ENCODE data around the gene COL18A1.

Gene COL18A1

GRCh38 chr21:45539046-45539795 is 134.3 kb downstream of the COL18A1 start:
- no peak for TF ChIP-seq GATA1 (IDR thresholded peaks at IDR 0.05; ENCODE audit: low read depth, low read length)
- no peak for TF ChIP-seq POLR2A (IDR thresholded peaks at IDR 0.05; ENCODE audit: low read length)
- no peak for DNase-seq

GRCh38 chr21:45539796-45540600 is 135.0 kb downstream of the COL18A1 start:
- no peak for DNase-seq
- no peak for TF ChIP-seq POLR2A (IDR thresholded peaks at IDR 0.05; ENCODE audit: low read length)
- TF ChIP-seq GATA1 (IDR thresholded peaks at IDR 0.05; ENCODE audit: low read depth, low read length), result no peak

DNA sequence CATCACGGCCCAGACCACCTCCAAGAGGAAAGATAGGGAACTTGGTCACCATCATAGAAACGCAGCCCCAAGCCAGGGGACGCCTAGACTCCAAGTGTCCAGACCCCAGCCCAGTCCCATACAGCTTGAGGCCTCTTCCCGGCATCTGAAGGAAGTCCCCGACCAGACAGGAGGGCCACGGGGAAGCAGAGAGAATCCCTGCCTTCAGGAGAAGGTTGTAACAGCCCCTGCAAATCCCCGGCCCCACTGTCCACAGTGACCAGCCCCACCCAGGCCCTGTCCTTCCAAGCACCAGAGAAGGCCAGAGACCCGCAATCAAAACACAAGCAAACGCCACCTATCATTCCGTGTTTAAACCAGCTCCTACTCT is 135.6 kb downstream of the COL18A1 start:
- no peak for TF ChIP-seq GATA1 (IDR thresholded peaks at IDR 0.05; ENCODE audit: low read depth, low read length)
- no peak for TF ChIP-seq POLR2A (IDR thresholded peaks at IDR 0.05; ENCODE audit: low read length)
- DNase-seq, result no peak

DNA sequence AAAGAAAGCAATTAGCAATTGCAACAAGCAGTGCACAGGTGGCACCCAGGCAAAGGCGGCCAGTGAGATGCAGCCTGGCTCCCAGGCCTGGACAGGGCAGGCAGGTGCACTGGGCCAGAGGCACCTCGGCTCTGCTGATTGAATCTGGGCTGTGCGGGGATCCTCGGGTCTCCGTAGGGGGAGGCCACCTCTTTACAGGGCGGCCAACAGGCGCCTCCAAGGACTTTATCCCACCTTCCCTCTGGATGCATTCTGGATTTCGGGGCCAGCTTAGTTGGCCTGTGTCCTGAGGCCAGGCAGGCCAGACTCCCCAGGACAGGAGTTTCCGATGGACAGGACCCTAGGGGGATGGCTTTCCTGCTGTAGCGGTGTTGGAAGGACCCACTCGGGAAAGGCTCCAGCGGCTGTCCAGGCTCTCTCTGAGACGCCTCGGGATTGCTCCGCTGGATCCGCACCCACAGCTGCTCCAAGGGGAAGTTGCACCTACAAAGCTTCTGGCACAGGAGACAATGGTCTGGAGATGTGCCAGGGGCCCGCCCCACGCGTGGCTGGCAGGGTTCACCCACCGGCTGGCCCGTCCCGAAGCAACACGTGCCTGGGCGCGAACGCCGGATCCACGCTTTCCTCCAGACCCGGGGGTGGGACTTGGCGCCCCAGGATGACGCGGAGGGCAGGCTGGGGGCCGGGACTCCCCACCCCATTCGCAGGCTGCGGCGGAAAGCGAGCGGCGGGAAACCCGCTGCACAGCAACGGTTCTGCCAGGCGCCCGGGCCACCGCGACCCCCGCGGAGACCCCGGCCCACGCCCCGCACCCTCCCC is 136.5 kb downstream of the COL18A1 start:
- TF ChIP-seq GATA1 (IDR thresholded peaks at IDR 0.05; ENCODE audit: low read depth, low read length) (no peak), POLR2A (IDR thresholded peaks at IDR 0.05; ENCODE audit: low read length) (no peak)
- DNase-seq, result peak; percentile 65 to 79

- TF ChIP-seq POLR2A (IDR thresholded peaks at IDR 0.05; ENCODE audit: low read length), result no peak
- TF ChIP-seq GATA1 (IDR thresholded peaks at IDR 0.05; ENCODE audit: low read depth, low read length), result no peak
- peak; percentile 75 to 80 for DNase-seq
These were observed 137.3 kb downstream of the COL18A1 start, which contains the start of gene SLC19A1 for GRCh38 chr21:45542242-45542666. Gene SLC19A1 (minus strand): TSS chr21:45542440. CDS start chr21:45537959, 4,481 bp downstream.

GRCh38 chr21:45542667-45543370 is 137.9 kb downstream of the COL18A1 start:
- DNase-seq, result no peak
- no peak for TF ChIP-seq GATA1 (IDR thresholded peaks at IDR 0.05; ENCODE audit: low read depth, low read length)
- TF ChIP-seq POLR2A (IDR thresholded peaks at IDR 0.05; ENCODE audit: low read length), result no peak

DNA sequence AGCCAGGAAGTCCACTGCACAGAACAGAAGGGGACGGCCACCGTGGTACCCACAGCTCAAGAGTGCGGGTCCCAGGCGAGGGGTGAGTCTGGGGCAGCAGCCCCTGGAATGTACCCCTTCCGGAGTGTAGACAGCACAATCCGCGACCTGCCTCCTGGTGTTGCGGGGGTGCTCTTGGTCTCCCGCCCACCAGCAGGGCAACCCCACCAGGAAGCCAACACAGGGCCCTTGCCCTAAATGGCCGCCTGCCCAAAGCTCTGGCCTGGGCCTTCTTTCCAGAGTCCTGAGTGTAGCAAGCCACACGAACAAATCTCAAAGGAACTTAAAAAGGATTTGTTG is 138.4 kb downstream of the COL18A1 start:
- no peak for TF ChIP-seq GATA1 (IDR thresholded peaks at IDR 0.05; ENCODE audit: low read depth, low read length)
- TF ChIP-seq POLR2A (IDR thresholded peaks at IDR 0.05; ENCODE audit: low read length), result no peak
- no peak for DNase-seq

DNA sequence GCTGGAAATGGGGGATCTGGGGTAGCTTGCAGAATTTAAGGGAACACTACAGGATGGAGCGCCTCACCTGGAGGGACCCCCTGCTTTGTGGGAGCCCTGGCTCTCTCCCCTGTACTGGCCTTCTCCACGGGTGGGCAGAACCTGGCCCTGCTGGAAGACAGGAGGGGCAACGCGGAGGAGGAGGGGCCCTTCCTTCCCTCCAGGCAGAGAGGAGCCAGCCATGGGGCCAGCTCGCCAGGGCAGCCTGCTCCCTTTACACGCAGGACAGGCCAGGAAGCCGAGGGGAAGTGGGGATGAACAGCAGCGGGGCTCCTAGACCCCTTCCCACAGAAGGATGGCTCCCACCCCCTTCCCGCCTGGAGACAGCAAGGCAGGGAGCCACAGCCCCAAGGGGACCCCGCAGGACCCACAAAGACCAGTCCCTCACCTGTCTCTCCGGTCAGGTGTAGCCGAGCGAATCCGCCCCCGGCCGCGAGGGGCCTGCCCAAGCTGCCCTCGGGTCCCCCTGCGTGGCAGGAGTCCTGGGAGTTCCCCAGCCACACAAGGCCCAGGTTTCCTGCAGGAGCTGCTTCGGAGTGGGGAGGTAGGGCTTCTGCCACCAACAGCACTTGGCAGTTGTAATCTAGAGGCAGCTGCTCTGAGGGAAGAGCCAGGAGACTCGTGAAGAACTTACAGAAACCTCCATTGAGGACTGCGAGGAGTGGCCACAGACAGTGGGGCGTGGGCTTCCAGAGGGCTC is 138.9 kb downstream of the COL18A1 start:
- TF ChIP-seq POLR2A (IDR thresholded peaks at IDR 0.05; ENCODE audit: low read length), result no peak
- TF ChIP-seq GATA1 (IDR thresholded peaks at IDR 0.05; ENCODE audit: low read depth, low read length), result no peak
- DNase-seq, result no peak

GRCh38 chr21:45544449-45545235 is 139.7 kb downstream of the COL18A1 start:
- DNase-seq, result no peak
- TF ChIP-seq GATA1 (IDR thresholded peaks at IDR 0.05; ENCODE audit: low read depth, low read length), result no peak
- no peak for TF ChIP-seq POLR2A (IDR thresholded peaks at IDR 0.05; ENCODE audit: low read length)

- TF ChIP-seq GATA1 (IDR thresholded peaks at IDR 0.05; ENCODE audit: low read depth, low read length) (no peak), POLR2A (IDR thresholded peaks at IDR 0.05; ENCODE audit: low read length) (no peak)
- DNase-seq, result no peak
These were observed 140.2 kb downstream of the COL18A1 start for GRCh38 chr21:45545236-45545570.

- no peak for DNase-seq
- TF ChIP-seq GATA1 (IDR thresholded peaks at IDR 0.05; ENCODE audit: low read depth, low read length) (no peak), POLR2A (IDR thresholded peaks at IDR 0.05; ENCODE audit: low read length) (no peak)
These were observed 140.9 kb downstream of the COL18A1 start for GRCh38 chr21:45545691-45546531.

Data from erythroblast (primary cell).